ENCODE data around the gene ADRM1.

The ADRM1 gene

GRCh38 chr20:62287129-62287528 is 15.7 kb upstream of the ADRM1 start:
- H3K9me3 ChIP-seq (ENCODE audit: control insufficient read depth, insufficient read depth, low read length), result no peaks in the 10 kb centered on the region
- H3K36me3 ChIP-seq (ENCODE audit: control insufficient read depth, low read length), result peaks cover 8% of the 10 kb centered on the region; the same call in 1 of the 2 replicates
- no peak overlapping the region for H3K27ac ChIP-seq (ENCODE audit: low read depth, low read length)
- H3K79me2 ChIP-seq (ENCODE audit: control insufficient read depth, low read length), result no peaks in the 10 kb centered on the region
- TF ChIP-seq EZH2phosphoT487 (IDR thresholded peaks at IDR 0.05; ENCODE audit: borderline replicate concordance, low read length), result no peak
- TF ChIP-seq CTCF (IDR thresholded peaks at IDR 0.05; ENCODE audit: low read depth, low read length, poor library complexity, severe bottlenecking), result no peak
- no peak overlapping the region for H3K4me3 ChIP-seq (ENCODE audit: low read length)
- no peaks in the 10 kb centered on the region for H3F3A ChIP-seq (ENCODE audit: control insufficient read depth, insufficient read depth)
- H3K4me1 ChIP-seq (ENCODE audit: control insufficient read depth, low read length), result no peaks in the 10 kb centered on the region
- H3K27me3 ChIP-seq (ENCODE audit: control insufficient read depth, low read length), result no peaks in the 10 kb centered on the region
- H3K9me2 ChIP-seq (replicated peaks; ENCODE audit: control insufficient read depth, low read length), result no peaks in the 10 kb centered on the region
- no peak overlapping the region for H3K4me2 ChIP-seq (ENCODE audit: low read length)
- no peaks in the 10 kb centered on the region for H4K20me1 ChIP-seq (ENCODE audit: control insufficient read depth, insufficient read depth, low read depth, low read length)

GRCh38 chr20:62287759-62288534 is 14.8 kb upstream of the ADRM1 start:
- Histone ChIP-seq H3K27ac (ENCODE audit: low read depth, low read length) (no peak overlapping the region), H3K4me3 (ENCODE audit: low read length) (no peak overlapping the region), H3F3A (ENCODE audit: control insufficient read depth, insufficient read depth) (no peaks in the 10 kb centered on the region), H3K4me2 (ENCODE audit: low read length) (no peak overlapping the region), H4K20me1 (ENCODE audit: control insufficient read depth, insufficient read depth, low read depth, low read length) (no peaks in the 10 kb centered on the region), H3K4me1 (ENCODE audit: control insufficient read depth, low read length) (no peaks in the 10 kb centered on the region), H3K9me2 (replicated peaks; ENCODE audit: control insufficient read depth, low read length) (no peaks in the 10 kb centered on the region), H3K9me3 (ENCODE audit: control insufficient read depth, insufficient read depth, low read length) (no peaks in the 10 kb centered on the region), H3K36me3 (ENCODE audit: control insufficient read depth, low read length) (peaks cover 9% of the 10 kb centered on the region; the same call in 1 of the 2 replicates), H3K79me2 (ENCODE audit: control insufficient read depth, low read length) (no peaks in the 10 kb centered on the region), H3K27me3 (ENCODE audit: control insufficient read depth, low read length) (no peaks in the 10 kb centered on the region)
- TF ChIP-seq EZH2phosphoT487 (IDR thresholded peaks at IDR 0.05; ENCODE audit: borderline replicate concordance, low read length), result no peak
- TF ChIP-seq CTCF (IDR thresholded peaks at IDR 0.05; ENCODE audit: low read depth, low read length, poor library complexity, severe bottlenecking), result no peak

- Histone ChIP-seq H3K27ac (ENCODE audit: low read depth, low read length) (no peak overlapping the region), H3K9me3 (ENCODE audit: control insufficient read depth, insufficient read depth, low read length) (no peaks in the 10 kb centered on the region), H3K4me1 (ENCODE audit: control insufficient read depth, low read length) (peaks cover 3% of the 10 kb centered on the region; the same call in 1 of the 2 replicates), H3K27me3 (ENCODE audit: control insufficient read depth, low read length) (no peaks in the 10 kb centered on the region), H3K36me3 (ENCODE audit: control insufficient read depth, low read length) (peaks cover 11% of the 10 kb centered on the region; the same call in 1 of the 2 replicates), H4K20me1 (ENCODE audit: control insufficient read depth, insufficient read depth, low read depth, low read length) (no peaks in the 10 kb centered on the region), H3K9me2 (replicated peaks; ENCODE audit: control insufficient read depth, low read length) (no peaks in the 10 kb centered on the region), H3K4me3 (ENCODE audit: low read length) (no peak overlapping the region), H3F3A (ENCODE audit: control insufficient read depth, insufficient read depth) (no peaks in the 10 kb centered on the region), H3K4me2 (ENCODE audit: low read length) (no peak overlapping the region), H3K79me2 (ENCODE audit: control insufficient read depth, low read length) (no peaks in the 10 kb centered on the region)
- TF ChIP-seq EZH2phosphoT487 (IDR thresholded peaks at IDR 0.05; ENCODE audit: borderline replicate concordance, low read length) (no peak), CTCF (IDR thresholded peaks at IDR 0.05; ENCODE audit: low read depth, low read length, poor library complexity, severe bottlenecking) (no peak)
These were observed 14.2 kb upstream of the ADRM1 start for GRCh38 chr20:62288535-62289105.

All from DOHH2 (cell line).